HL-60/S4 treated with retinoic acid at 250 ng/mL for 4 days and 3 days (cell line): ENCODE results near the gene CDC45.
"Not testable (repeated sequence)": the region's sequence is repeated elsewhere in the genome, so short reads cannot be mapped to it uniquely, and the experiment has no call there.

Experiments
- in situ Hi-C: fragments of 300-500 bp; cut with MboI; formaldehyde crosslinking; loops from 2 replicates; pipeline ENCODE4 v1.7.0; 2022; ENCODE audit warnings: low sequenced_read_pairs

The CDC45 gene

GRCh38 chr22:19525666-19526065, 45.9 kb downstream of the CDC45 start:
- in situ Hi-C loops, result no loop called here

- in situ Hi-C loops, result no loop called here
Observed at GRCh38 chr22:19526076-19526701, 46.5 kb downstream of the CDC45 start.

GRCh38 chr22:19526702-19527111, 47.0 kb downstream of the CDC45 start:
- in situ Hi-C loops, result no loop called here

GRCh38 chr22:19527321-19527721, 47.6 kb downstream of the CDC45 start:
- in situ Hi-C loops, result no loop called here

- in situ Hi-C loops, result no loop called here
Observed at GRCh38 chr22:19527861-19528417, 48.2 kb downstream of the CDC45 start.

- in situ Hi-C loops, result no loop called here
Observed at GRCh38 chr22:19529811-19530210, 50.1 kb downstream of the CDC45 start.

GRCh38 chr22:19530751-19531150, 51.0 kb downstream of the CDC45 start:
- in situ Hi-C loops, result no loop called here

GRCh38 chr22:19531327-19531726, 51.6 kb downstream of the CDC45 start:
- in situ Hi-C loops, result not testable (repeated sequence)

GRCh38 chr22:19533049-19533626, 53.4 kb downstream of the CDC45 start:
- in situ Hi-C loops, result no loop called here

GRCh38 chr22:19533857-19534256, 54.1 kb downstream of the CDC45 start:
- in situ Hi-C loops, result no loop called here

GRCh38 chr22:19535001-19535400, 55.3 kb downstream of the CDC45 start:
- in situ Hi-C loops, result no loop called here

GRCh38 chr22:19536564-19536963, 56.8 kb downstream of the CDC45 start:
- in situ Hi-C loops, result no loop called here

- in situ Hi-C loops, result no loop called here
Observed at GRCh38 chr22:19537941-19538488, 58.3 kb downstream of the CDC45 start.

GRCh38 chr22:19540394-19540793, 60.7 kb downstream of the CDC45 start:
- in situ Hi-C loops, result no loop called here

- in situ Hi-C loops, result no loop called here
Observed at GRCh38 chr22:19543970-19544708, 64.4 kb downstream of the CDC45 start.

- in situ Hi-C loops, result no loop called here
Observed at GRCh38 chr22:19545935-19546207, 66.2 kb downstream of the CDC45 start.

GRCh38 chr22:19546680-19547079, 67.0 kb downstream of the CDC45 start:
- in situ Hi-C loops, result no loop called here

- in situ Hi-C loops, result no loop called here
Observed at GRCh38 chr22:19547620-19548019, 67.9 kb downstream of the CDC45 start.

- in situ Hi-C loops, result not testable (repeated sequence)
Observed at GRCh38 chr22:19548427-19548826, 68.7 kb downstream of the CDC45 start.

GRCh38 chr22:19548964-19549363, 69.2 kb downstream of the CDC45 start:
- in situ Hi-C loops, result no loop called here

- in situ Hi-C loops, result no loop called here
Observed at GRCh38 chr22:19549428-19549827, 69.7 kb downstream of the CDC45 start.

- in situ Hi-C loops, result no loop called here
Observed at GRCh38 chr22:19550382-19550781, 70.7 kb downstream of the CDC45 start.
